ENCODE measurements around the gene TMEM238.
"Not testable (repeated sequence)": the region's sequence is repeated elsewhere in the genome, so short reads cannot be mapped to it uniquely, and the experiment has no call there.

Gene TMEM238

DNA sequence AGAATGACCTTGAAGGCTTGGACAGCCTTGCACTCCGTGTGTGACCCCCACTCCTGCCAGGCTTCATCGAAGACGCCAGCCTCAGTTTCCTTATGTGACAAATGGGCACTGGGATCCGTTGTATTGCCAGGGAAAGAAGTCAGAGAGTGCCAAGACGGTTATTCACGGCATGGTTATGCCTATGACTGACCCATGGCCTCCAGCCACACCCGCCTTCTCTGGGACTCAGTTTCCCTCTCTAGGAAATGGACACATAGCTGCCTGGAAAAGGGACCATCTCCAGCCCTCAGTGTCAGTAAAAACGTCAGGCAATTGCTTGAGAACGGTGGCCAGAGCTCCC lies 24.4 kb upstream of the TMEM238 start:
- H3K27me3 Mint-ChIP-seq = peaks cover 1% of the 10 kb centered on the region
- H3K4me1 Mint-ChIP-seq (ENCODE audit: low read depth) = peaks cover 19% of the 10 kb centered on the region
- H3K36me3 Mint-ChIP-seq (ENCODE audit: low read depth) = peaks cover 41% of the 10 kb centered on the region
- intact Hi-C loops (cut with micrococcal nuclease) = loop anchor here (2.0 kb wide), 1 partner anchor 24 kb away; the partner anchor contains the start of genes RPL28 and TMEM238
- peak overlapping the region; percentile 83 for H3K4me3 Mint-ChIP-seq
- no peaks in the 10 kb centered on the region for H3K9me3 Mint-ChIP-seq
- peak overlapping the region; percentile 98 for H3K27ac Mint-ChIP-seq

DNA sequence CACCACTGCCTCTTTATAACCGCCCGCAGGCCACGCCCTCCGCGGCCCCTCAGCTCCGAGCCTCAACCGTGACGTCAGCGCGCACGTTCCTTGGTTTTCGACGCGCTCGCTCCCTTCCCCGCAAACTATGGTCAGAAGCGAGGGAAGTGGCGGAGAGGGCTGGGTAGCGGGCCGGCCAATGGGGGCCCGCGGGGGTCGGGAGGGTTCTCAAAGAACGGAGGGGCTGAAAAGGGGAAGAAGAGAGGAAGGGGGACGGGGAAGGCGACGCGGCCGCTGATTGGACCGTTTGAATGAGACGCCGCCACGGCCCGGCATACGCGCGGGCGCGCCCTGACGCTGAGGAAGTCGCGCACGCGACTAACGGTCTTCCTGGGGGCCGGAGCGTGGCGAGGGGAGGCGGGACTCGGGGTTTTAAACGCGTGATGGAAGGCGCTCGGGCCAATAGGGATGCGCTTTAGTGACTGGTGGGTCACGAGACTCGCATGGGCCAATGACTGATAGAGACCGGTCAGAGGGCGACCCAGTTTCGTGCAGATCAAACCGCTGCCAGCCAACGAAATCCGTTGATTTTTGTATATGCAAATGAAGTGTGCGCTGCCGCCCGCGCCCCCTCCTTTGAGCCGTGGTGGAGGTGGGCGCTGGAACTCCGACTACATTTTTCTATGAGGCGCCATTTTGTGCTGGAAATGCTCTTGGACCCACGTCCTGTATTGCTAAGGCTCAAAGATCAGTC lies 23.9 kb upstream of the TMEM238 start:
- Mint-ChIP-seq H3K27me3 (peaks cover 1% of the 10 kb centered on the region), H3K9me3 (no peaks in the 10 kb centered on the region), H3K36me3 (ENCODE audit: low read depth) (peaks cover 47% of the 10 kb centered on the region), H3K4me3 (peak overlapping the region; percentile 83), H3K4me1 (ENCODE audit: low read depth) (peaks cover 19% of the 10 kb centered on the region), H3K27ac (peak overlapping the region; percentile 98)
- intact Hi-C loops (cut with micrococcal nuclease) = loop anchor here (2.0 kb wide), 1 partner anchor 23 kb away; the partner anchor contains the start of genes RPL28 and TMEM238

DNA sequence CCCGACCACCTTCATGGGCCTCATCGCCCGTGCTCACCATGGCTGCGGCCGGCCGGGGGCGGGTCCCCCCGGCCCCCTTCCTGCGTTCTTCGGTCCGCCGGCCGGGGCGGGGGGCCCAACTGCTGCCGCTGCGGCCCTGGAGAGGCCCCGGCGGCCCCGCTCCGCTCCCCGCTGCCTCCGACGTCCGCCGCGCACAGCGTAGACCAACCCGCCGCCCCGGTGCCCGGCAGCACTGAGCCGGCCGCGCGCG lies 23.4 kb upstream of the TMEM238 start, which contains the start of gene UBE2S:
TSS of gene UBE2S (minus strand) at position 239 of the 250 bp plus-strand sequence. CDS start at position 40, 199 bp downstream.
- H3K4me1 Mint-ChIP-seq (ENCODE audit: low read depth) = peaks cover 19% of the 10 kb centered on the region
- peaks cover 52% of the 10 kb centered on the region for H3K36me3 Mint-ChIP-seq (ENCODE audit: low read depth)
- H3K9me3 Mint-ChIP-seq; intact Hi-C loops (cut with micrococcal nuclease); H3K27me3 Mint-ChIP-seq: not testable (repeated sequence)
- peak within 1 kb of the TSS; percentile 98 for H3K27ac Mint-ChIP-seq
- peak within 1 kb of the TSS; percentile 83 for H3K4me3 Mint-ChIP-seq

GRCh38 chr19:55406826-55407549 lies 22.9 kb upstream of the TMEM238 start:
- H3K4me3 Mint-ChIP-seq = peak overlapping the region; percentile 83
- no peaks in the 10 kb centered on the region for H3K9me3 Mint-ChIP-seq
- peaks cover 19% of the 10 kb centered on the region for H3K4me1 Mint-ChIP-seq (ENCODE audit: low read depth)
- peaks cover 1% of the 10 kb centered on the region for H3K27me3 Mint-ChIP-seq
- intact Hi-C loops (cut with micrococcal nuclease) = no loop called here
- peaks cover 56% of the 10 kb centered on the region for H3K36me3 Mint-ChIP-seq (ENCODE audit: low read depth)
- H3K27ac Mint-ChIP-seq = peak overlapping the region; percentile 98

GRCh38 chr19:55406091-55406825 lies 22.2 kb upstream of the TMEM238 start:
- intact Hi-C loops (cut with micrococcal nuclease) = no loop called here
- H3K27ac Mint-ChIP-seq = peak overlapping the region; percentile 98
- H3K4me3 Mint-ChIP-seq = peak overlapping the region; percentile 83
- peaks cover 64% of the 10 kb centered on the region for H3K36me3 Mint-ChIP-seq (ENCODE audit: low read depth)
- no peaks in the 10 kb centered on the region for H3K9me3 Mint-ChIP-seq
- peaks cover 19% of the 10 kb centered on the region for H3K4me1 Mint-ChIP-seq (ENCODE audit: low read depth)
- peaks cover 1% of the 10 kb centered on the region for H3K27me3 Mint-ChIP-seq

DNA sequence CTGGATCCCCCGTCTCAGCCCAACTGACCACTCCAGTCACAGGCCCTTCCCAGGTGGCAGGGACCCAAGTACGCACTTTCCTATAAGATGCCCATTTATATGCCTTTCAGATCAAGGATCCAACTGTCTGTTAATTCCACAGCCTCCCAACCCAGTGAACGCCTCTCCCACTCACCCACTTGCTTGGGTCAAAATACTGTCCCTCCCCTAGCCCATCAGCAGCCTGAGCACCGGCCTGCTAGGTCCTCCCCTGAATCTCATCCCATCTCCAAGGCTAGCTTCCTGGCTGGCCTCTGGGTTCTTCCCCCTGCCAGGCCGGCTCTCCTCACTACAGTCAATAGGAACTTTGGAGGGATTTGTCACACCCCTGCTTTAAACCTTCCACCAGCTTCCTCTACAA lies 21.5 kb upstream of the TMEM238 start:
- peaks cover 1% of the 10 kb centered on the region for H3K27me3 Mint-ChIP-seq
- peaks cover 23% of the 10 kb centered on the region for H3K4me1 Mint-ChIP-seq (ENCODE audit: low read depth)
- intact Hi-C loops (cut with micrococcal nuclease) = no loop called here
- peak overlapping the region; percentile 98 for H3K27ac Mint-ChIP-seq
- H3K9me3 Mint-ChIP-seq = no peaks in the 10 kb centered on the region
- H3K4me3 Mint-ChIP-seq = peak overlapping the region; percentile 35
- peaks cover 70% of the 10 kb centered on the region for H3K36me3 Mint-ChIP-seq (ENCODE audit: low read depth)

DNA sequence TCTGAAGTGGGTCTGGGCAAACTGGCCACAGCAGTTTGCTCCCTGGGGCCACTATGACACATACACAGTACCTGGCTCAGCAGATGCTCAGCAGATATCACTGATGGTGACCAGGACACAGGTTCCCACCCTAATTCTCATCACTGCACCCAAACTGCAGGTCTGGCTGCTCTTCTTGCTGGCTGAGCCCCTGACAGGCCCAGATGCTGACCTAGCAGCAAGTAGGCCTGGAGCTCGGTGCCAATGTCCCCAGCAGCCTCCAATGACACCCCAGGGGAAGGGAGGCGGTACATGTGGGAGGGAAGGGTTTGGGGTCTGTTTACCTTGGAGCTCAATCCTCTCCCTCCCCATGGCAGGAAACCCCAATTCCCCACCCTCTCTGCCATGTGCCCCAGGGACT lies 18.4 kb upstream of the TMEM238 start:
- H3K4me3 Mint-ChIP-seq = no peak overlapping the region
- H3K27ac Mint-ChIP-seq = no peak overlapping the region
- intact Hi-C loops (cut with micrococcal nuclease) = no loop called here
- no peaks in the 10 kb centered on the region for H3K9me3 Mint-ChIP-seq
- H3K36me3 Mint-ChIP-seq (ENCODE audit: low read depth) = peaks cover 69% of the 10 kb centered on the region
- no peaks in the 10 kb centered on the region for H3K27me3 Mint-ChIP-seq
- peaks cover 44% of the 10 kb centered on the region for H3K4me1 Mint-ChIP-seq (ENCODE audit: low read depth)

DNA sequence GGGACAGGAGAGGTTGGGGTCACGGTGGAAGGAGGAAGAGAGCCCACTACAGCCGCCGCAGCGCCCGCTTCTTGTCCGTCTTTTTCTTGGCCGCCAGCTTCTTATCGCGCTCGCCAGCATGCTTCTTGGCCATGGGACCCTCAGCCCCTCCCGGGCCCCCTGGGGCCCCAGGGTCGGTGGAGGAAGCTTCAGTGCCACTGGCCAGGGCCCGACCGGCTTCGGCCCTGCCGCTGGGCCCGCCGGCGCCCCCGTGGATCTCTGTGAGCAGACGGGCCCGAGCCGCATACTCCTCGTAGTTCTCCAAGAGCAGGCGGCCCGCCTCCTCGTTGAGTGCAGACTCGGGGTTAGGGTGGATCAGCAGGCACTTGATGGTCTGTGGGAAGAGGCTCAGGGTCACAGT lies 17.3 kb upstream of the TMEM238 start:
- H3K27ac Mint-ChIP-seq; H3K4me3 Mint-ChIP-seq; intact Hi-C loops (cut with micrococcal nuclease); H3K9me3 Mint-ChIP-seq; H3K27me3 Mint-ChIP-seq: not testable (repeated sequence)
- Mint-ChIP-seq H3K4me1 (ENCODE audit: low read depth) (peaks cover 36% of the 10 kb centered on the region), H3K36me3 (ENCODE audit: low read depth) (peaks cover 61% of the 10 kb centered on the region)

GRCh38 chr19:55400281-55401087 lies 16.4 kb upstream of the TMEM238 start:
- Mint-ChIP-seq H3K36me3 (ENCODE audit: low read depth) (peaks cover 52% of the 10 kb centered on the region), H3K4me1 (ENCODE audit: low read depth) (peaks cover 27% of the 10 kb centered on the region), H3K4me3 (no peak overlapping the region), H3K27me3 (no peaks in the 10 kb centered on the region), H3K9me3 (no peaks in the 10 kb centered on the region), H3K27ac (no peak overlapping the region)
- intact Hi-C loops (cut with micrococcal nuclease) = no loop called here

- Mint-ChIP-seq H3K4me1 (ENCODE audit: low read depth) (peaks cover 25% of the 10 kb centered on the region), H3K4me3 (peak overlapping the region; percentile 64), H3K27ac (peak overlapping the region; percentile 69), H3K9me3 (no peaks in the 10 kb centered on the region), H3K27me3 (no peaks in the 10 kb centered on the region), H3K36me3 (ENCODE audit: low read depth) (peaks cover 34% of the 10 kb centered on the region)
- intact Hi-C loops (cut with micrococcal nuclease) = no loop called here
Observed at GRCh38 chr19:55398200-55398925, 14.3 kb upstream of the TMEM238 start.

DNA sequence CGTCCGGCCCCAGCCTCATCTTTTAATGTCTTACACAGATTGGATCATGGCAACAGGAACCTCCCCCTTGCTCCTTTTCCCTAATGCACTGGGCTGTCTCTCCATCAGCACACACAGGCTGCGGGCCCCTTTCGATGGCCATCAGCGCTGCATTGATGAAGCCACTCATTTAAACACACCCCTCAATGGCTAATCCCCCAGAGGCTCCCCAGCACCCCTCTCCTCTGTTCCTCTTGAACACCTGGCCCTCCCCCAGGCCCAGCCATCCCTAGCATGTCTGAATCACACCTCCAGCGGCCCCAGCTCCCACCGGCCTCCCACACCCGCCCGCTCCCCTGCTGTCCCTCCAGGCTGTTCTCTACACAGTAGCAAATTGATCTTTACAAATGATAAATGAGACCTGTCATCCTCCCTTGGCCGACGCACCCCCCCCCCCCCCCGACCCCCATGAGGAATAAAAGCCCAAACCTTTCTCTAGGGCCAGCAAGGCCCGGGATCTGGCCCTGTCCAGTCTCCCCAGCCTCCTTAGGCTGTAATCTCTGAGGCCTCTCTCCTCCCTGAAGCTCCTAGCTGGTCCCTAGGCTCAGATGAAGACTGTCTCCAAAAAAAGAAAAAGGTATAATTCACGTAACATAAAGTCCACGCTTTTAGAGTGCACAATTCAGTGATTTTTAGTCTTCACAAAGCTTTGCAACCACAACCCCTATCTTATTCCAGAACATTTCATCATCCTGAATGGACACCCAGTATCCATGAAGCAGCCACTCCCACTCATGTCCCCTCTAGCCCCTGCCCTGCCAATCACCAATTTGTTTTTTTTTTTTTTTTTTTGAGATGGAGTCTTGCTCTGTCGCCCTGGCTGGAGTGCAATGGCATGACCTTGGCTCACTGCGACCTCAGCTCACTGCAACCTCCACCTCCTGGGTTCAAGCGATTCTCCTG lies 9.0 kb upstream of the TMEM238 start:
- Mint-ChIP-seq H3K36me3 (ENCODE audit: low read depth) (peaks cover 56% of the 10 kb centered on the region), H3K27me3 (no peaks in the 10 kb centered on the region), H3K27ac (no peak overlapping the region), H3K9me3 (no peaks in the 10 kb centered on the region), H3K4me3 (no peak overlapping the region), H3K4me1 (ENCODE audit: low read depth) (peaks cover 46% of the 10 kb centered on the region)
- intact Hi-C loops (cut with micrococcal nuclease) = no loop called here
